ENCODE data around the gene SLC4A1.

DNA sequence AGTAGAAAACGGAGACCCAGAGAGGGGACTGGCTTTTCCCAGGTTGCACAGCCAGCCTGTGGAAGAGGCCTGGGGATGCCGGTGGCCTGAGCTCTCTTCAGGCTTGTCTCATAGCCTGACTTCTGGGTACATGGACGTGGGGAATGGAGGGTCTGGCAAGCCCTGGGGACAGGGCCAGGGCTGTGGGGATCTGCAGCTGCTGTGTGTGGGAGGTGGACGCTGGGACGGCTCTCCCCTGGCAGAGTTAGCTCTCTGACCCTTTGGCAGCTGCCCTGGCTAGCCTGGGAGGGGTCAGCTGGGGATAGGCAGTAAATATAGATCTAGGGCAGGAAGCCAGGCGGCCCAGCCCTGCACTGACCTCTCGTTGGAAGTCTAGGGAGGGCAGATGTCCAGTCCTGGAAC, 20.5 kb downstream of the SLC4A1 start:
- no peak for TF ChIP-seq POLR2A (IDR thresholded peaks at IDR 0.05)
- TF ChIP-seq, protein P1, sequence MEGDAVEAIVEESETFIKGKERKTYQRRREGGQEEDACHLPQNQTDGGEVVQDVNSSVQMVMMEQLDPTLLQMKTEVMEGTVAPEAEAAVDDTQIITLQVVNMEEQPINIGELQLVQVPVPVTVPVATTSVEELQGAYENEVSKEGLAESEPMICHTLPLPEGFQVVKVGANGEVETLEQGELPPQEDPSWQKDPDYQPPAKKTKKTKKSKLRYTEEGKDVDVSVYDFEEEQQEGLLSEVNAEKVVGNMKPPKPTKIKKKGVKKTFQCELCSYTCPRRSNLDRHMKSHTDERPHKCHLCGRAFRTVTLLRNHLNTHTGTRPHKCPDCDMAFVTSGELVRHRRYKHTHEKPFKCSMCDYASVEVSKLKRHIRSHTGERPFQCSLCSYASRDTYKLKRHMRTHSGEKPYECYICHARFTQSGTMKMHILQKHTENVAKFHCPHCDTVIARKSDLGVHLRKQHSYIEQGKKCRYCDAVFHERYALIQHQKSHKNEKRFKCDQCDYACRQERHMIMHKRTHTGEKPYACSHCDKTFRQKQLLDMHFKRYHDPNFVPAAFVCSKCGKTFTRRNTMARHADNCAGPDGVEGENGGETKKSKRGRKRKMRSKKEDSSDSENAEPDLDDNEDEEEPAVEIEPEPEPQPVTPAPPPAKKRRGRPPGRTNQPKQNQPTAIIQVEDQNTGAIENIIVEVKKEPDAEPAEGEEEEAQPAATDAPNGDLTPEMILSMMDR (IDR thresholded peaks at IDR 0.05), result no peak
